Measurements from ENCODE around the gene TMEM106C. TPM values are rescaled to one million over a fixed set of nuclear protein-coding genes. Genes with fewer than 3 reads are reported as not detected.

TMEM106C gene
- total RNA-seq, 1 donor from 2014 or later: 24.0 TPM

- H3K4me1 Mint-ChIP-seq (ENCODE audit: low read depth, unreplicated experiment): no peaks in the 10 kb centered on the region
- no peak for TF ChIP-seq CTCF (IDR thresholded peaks at IDR 0.05; ENCODE audit: partially characterized antibody, unreplicated experiment)
- DNase-seq: no peak
- no peak overlapping the region for H3K27ac Mint-ChIP-seq (ENCODE audit: unreplicated experiment)
- no peaks in the 10 kb centered on the region for H3K36me3 Mint-ChIP-seq (ENCODE audit: unreplicated experiment)
- no peak overlapping the region for H3K4me3 Mint-ChIP-seq (ENCODE audit: unreplicated experiment)
- peaks cover 9% of the 10 kb centered on the region for H3K9me3 Mint-ChIP-seq (ENCODE audit: unreplicated experiment)
- peaks cover 15% of the 10 kb centered on the region for H3K27me3 Mint-ChIP-seq (ENCODE audit: unreplicated experiment)
Observed at GRCh38 chr12:47973870-47974269, 10.5 kb downstream of the TMEM106C start.

- no peak overlapping the region for H3K4me3 Mint-ChIP-seq (ENCODE audit: unreplicated experiment)
- DNase-seq: no peak
- peaks cover 12% of the 10 kb centered on the region for H3K9me3 Mint-ChIP-seq (ENCODE audit: unreplicated experiment)
- H3K4me1 Mint-ChIP-seq (ENCODE audit: low read depth, unreplicated experiment): no peaks in the 10 kb centered on the region
- peaks cover 16% of the 10 kb centered on the region for H3K27me3 Mint-ChIP-seq (ENCODE audit: unreplicated experiment)
- H3K36me3 Mint-ChIP-seq (ENCODE audit: unreplicated experiment): no peaks in the 10 kb centered on the region
- no peak for TF ChIP-seq CTCF (IDR thresholded peaks at IDR 0.05; ENCODE audit: partially characterized antibody, unreplicated experiment)
- H3K27ac Mint-ChIP-seq (ENCODE audit: unreplicated experiment): no peak overlapping the region
Observed at GRCh38 chr12:47975036-47975620, 11.7 kb downstream of the TMEM106C start.

- Mint-ChIP-seq H3K4me3 (ENCODE audit: unreplicated experiment) (no peak overlapping the region), H3K27me3 (ENCODE audit: unreplicated experiment) (peaks cover 19% of the 10 kb centered on the region), H3K36me3 (ENCODE audit: unreplicated experiment) (no peaks in the 10 kb centered on the region), H3K9me3 (ENCODE audit: unreplicated experiment) (peaks cover 14% of the 10 kb centered on the region), H3K4me1 (ENCODE audit: low read depth, unreplicated experiment) (no peaks in the 10 kb centered on the region), H3K27ac (ENCODE audit: unreplicated experiment) (no peak overlapping the region)
- DNase-seq: no peak
- no peak for TF ChIP-seq CTCF (IDR thresholded peaks at IDR 0.05; ENCODE audit: partially characterized antibody, unreplicated experiment)
Observed at GRCh38 chr12:47975816-47976215, 12.4 kb downstream of the TMEM106C start.

GRCh38 chr12:47977046-47977771 is 13.8 kb downstream of the TMEM106C start:
- no peak overlapping the region for H3K27ac Mint-ChIP-seq (ENCODE audit: unreplicated experiment)
- no peak for DNase-seq
- peaks cover 19% of the 10 kb centered on the region for H3K27me3 Mint-ChIP-seq (ENCODE audit: unreplicated experiment)
- no peaks in the 10 kb centered on the region for H3K4me1 Mint-ChIP-seq (ENCODE audit: low read depth, unreplicated experiment)
- no peak overlapping the region for H3K4me3 Mint-ChIP-seq (ENCODE audit: unreplicated experiment)
- no peak for TF ChIP-seq CTCF (IDR thresholded peaks at IDR 0.05; ENCODE audit: partially characterized antibody, unreplicated experiment)
- no peaks in the 10 kb centered on the region for H3K36me3 Mint-ChIP-seq (ENCODE audit: unreplicated experiment)
- peaks cover 13% of the 10 kb centered on the region for H3K9me3 Mint-ChIP-seq (ENCODE audit: unreplicated experiment)
